CD14-positive monocyte (primary cell): ENCODE results near the gene COL15A1. TPM values are rescaled to one million over a fixed set of nuclear protein-coding genes. Genes with fewer than 3 reads are reported as not detected.

ENCODE experiments used
- DNase-seq, 3 donors: peaks; one replicate each; pipeline ENCODE4 v3.0.0-alpha.2; 2011 to 2022
- H2AFZ ChIP-seq: 2 replicates; pipeline ENCODE4 v1.6.0; 2012; ENCODE audit warnings: mild to moderate bottlenecking, low read depth, low read length, inconsistent platforms; ENCODE audit not compliant: insufficient read depth, poor library complexity, severe bottlenecking
- H3K27ac ChIP-seq, 2 donors: 1 replicate in 1 of 2; 2 replicates in 1 of 2; pipeline ENCODE4 v1.5.1; 2012 to 2013; ENCODE audit warnings: low read length in 2 of 2, control low read depth in 1 of 2, inconsistent platforms in 1 of 2, low read depth in 1 of 2, mild to moderate bottlenecking in 1 of 2
- H3K27me3 ChIP-seq, 2 donors: one replicate each; pipeline versions ENCODE4 v1.6.0 to v1.6.1; 2011 to 2013; ENCODE audit warnings: low read length in 2 of 2; ENCODE audit not compliant: control insufficient read depth in 2 of 2, insufficient read depth in 2 of 2
- H3K36me3 ChIP-seq, 2 donors: replicated peaks in 1 of 2; 1 replicate in 1 of 2; 2 replicates in 1 of 2; pipeline versions ENCODE4 v1.5.1 to v1.6.1; 2012 to 2013; ENCODE audit warnings: low read length in 2 of 2, control low read depth in 1 of 2, inconsistent platforms in 1 of 2, mild to moderate bottlenecking in 1 of 2; ENCODE audit not compliant: insufficient read depth in 2 of 2, control insufficient read depth in 1 of 2
- H3K4me1 ChIP-seq, 2 donors: 1 replicate in 1 of 2; 2 replicates in 1 of 2; pipeline versions ENCODE4 v1.5.1 to v1.6.1; 2012 to 2013; ENCODE audit warnings: low read length in 2 of 2, control low read depth in 1 of 2, inconsistent platforms in 1 of 2, mild to moderate bottlenecking in 1 of 2, moderate library complexity in 1 of 2; ENCODE audit not compliant: insufficient read depth in 2 of 2, control insufficient read depth in 1 of 2
- H3K4me2 ChIP-seq: replicated peaks from 2 replicates; pipeline ENCODE3; 2012; ENCODE audit warnings: low read length, moderate library complexity, mild to moderate bottlenecking; ENCODE audit not compliant: poor library complexity, severe bottlenecking; ENCODE audit errors: extremely low read depth
- H3K4me3 ChIP-seq, 3 experiments: fragments of 200-600 bp in 1 of 3; sonication (generic) in 1 of 3; replicated peaks in 1 of 3; 1 replicate in 2 of 3; 2 replicates in 1 of 3; pipeline ENCODE4 v1.5.1; 2011 to 2013; ENCODE audit warnings: low read length in 3 of 3, mild to moderate bottlenecking in 3 of 3, control low read depth in 2 of 3, low read depth in 2 of 3, inconsistent platforms in 1 of 3, moderate library complexity in 1 of 3
- H3K79me2 ChIP-seq: 2 replicates; pipeline ENCODE4 v1.6.0; 2012; ENCODE audit warnings: mild to moderate bottlenecking, control low read depth, inconsistent platforms, low read length, moderate library complexity; ENCODE audit not compliant: insufficient read depth
- H3K9ac ChIP-seq: 2 replicates; pipeline ENCODE4 v1.6.0; 2017; ENCODE audit warnings: low read length, mild to moderate bottlenecking; ENCODE audit not compliant: insufficient read depth, poor library complexity, severe bottlenecking
- H3K9me3 ChIP-seq, 2 donors: replicated peaks in 1 of 2; 1 replicate in 1 of 2; 2 replicates in 1 of 2; pipeline versions ENCODE4 v1.5.1 to v1.6.1; 2012 to 2013; ENCODE audit warnings: low read length in 2 of 2, control low read depth in 1 of 2; ENCODE audit not compliant: control insufficient read depth in 1 of 2, insufficient read depth in 1 of 2
- H4K20me1 ChIP-seq: 2 replicates; pipeline ENCODE4 v1.6.0; 2012; ENCODE audit warnings: mild to moderate bottlenecking, low read length, control low read depth, moderate library complexity; ENCODE audit not compliant: insufficient read depth
- H3K27ac Mint-ChIP-seq, 7 donors: one replicate each; pipeline ENCODE4 v1.8.0; 2020; ENCODE audit warnings: mild to moderate bottlenecking in 7 of 7, mixed read lengths in 7 of 7, moderate library complexity in 6 of 7, inconsistent platforms in 2 of 7
- H3K27me3 Mint-ChIP-seq, 3 donors: one replicate each; pipeline ENCODE4 v1.8.0; 2021 to 2022; ENCODE audit warnings: low read depth in 3 of 3, mild to moderate bottlenecking in 3 of 3, mixed read lengths in 3 of 3, moderate library complexity in 3 of 3, inconsistent platforms in 1 of 3
- H3K36me3 Mint-ChIP-seq, 2 donors: one replicate each; pipeline ENCODE4 v1.8.0; 2020; ENCODE audit warnings: mixed read lengths in 2 of 2, inconsistent platforms in 1 of 2, mild to moderate bottlenecking in 1 of 2
- H3K4me1 Mint-ChIP-seq: one replicate; pipeline ENCODE4 v1.8.0; 2020; ENCODE audit warnings: mild to moderate bottlenecking, mixed read lengths
- H3K4me3 Mint-ChIP-seq, 2 donors: one replicate each; pipeline ENCODE4 v1.8.0; 2020; ENCODE audit warnings: mild to moderate bottlenecking in 2 of 2, mixed read lengths in 2 of 2, moderate library complexity in 1 of 2
- H3K9me3 Mint-ChIP-seq, 7 donors: one replicate each; pipeline ENCODE4 v1.8.0; 2020 to 2022; ENCODE audit warnings: mixed read lengths in 7 of 7, mild to moderate bottlenecking in 6 of 7, moderate library complexity in 6 of 7, inconsistent platforms in 2 of 7
- CTCF ChIP-seq: fragments of 200-600 bp; IDR thresholded peaks from one replicate; pipeline ENCODE4 v1.8.0; 2022; ENCODE audit warnings: antibody characterized with exemption, mild to moderate bottlenecking
- WGBS: methylation state at CpG from one replicate; pipeline ENCODE4 v1.1.5; 2013; ENCODE audit warnings: missing lambda C conversion rate; ENCODE audit not compliant: insufficient coverage; 5-methylcytosine and 5-hydroxymethylcytosine counted together
- intact Hi-C, 2 donors: fragments of 100-400 bp; cut with micrococcal nuclease; formaldehyde crosslinking; loops; one replicate each; pipeline versions ENCODE4 v1.15.0 to v1.15.1; 2023
- polyA plus RNA-seq, 3 donors: library from polyadenylated mRNA; depleted of rRNA in 1 of 3; unstranded in 2 of 3; stranded (reverse) in 1 of 3; fragments of 300-500 nt in 2 of 3; fragments of >200 nt in 1 of 3; fragmentation: Illumina TruSeq in 2 of 3; gene quantifications; 1 replicate in 2 of 3; 2 replicates in 1 of 3; pipeline ENCODE4 v1.2.3, GENCODE V29; 2012 to 2021

Gene COL15A1
- polyA plus RNA-seq, 3 donors = 0.03 to 0.14 (median 0.11) TPM

- no peak for TF ChIP-seq CTCF
- Histone ChIP-seq H3K27me3 (no peaks in the 10 kb centered on the region), H3K79me2 (no peaks in the 10 kb centered on the region), H3K4me3 (no peak overlapping the region), H3K36me3 (no peaks in the 10 kb centered on the region), H2AFZ (no peak overlapping the region), H3K27ac (no peak overlapping the region), H3K4me2 (no peak overlapping the region), H3K4me1 (no peaks in the 10 kb centered on the region), H3K9ac (no peak overlapping the region), H3K9me3 (peaks cover 0 to 11% of the 10 kb centered on the region in 2 donors), H4K20me1 (no peaks in the 10 kb centered on the region)
- Mint-ChIP-seq H3K27ac (no peak overlapping the region), H3K9me3 (peaks cover 4 to 12% (median 7%) of the 10 kb centered on the region in 7 donors), H3K4me3 (no peak overlapping the region), H3K27me3 (peaks cover 0 to 8% (median 5%) of the 10 kb centered on the region in 3 donors), H3K4me1 (no peaks in the 10 kb centered on the region), H3K36me3 (no peaks in the 10 kb centered on the region)
- no CpG with 5 or more reads among the region's 6 CpGs for whole genome bisulfite sequencing
- no peak for DNase-seq
- intact Hi-C loops = no loop called here
These were observed 14.1 kb downstream of the COL15A1 start for GRCh38 chr9:98957826-98958225.

GRCh38 chr9:98958271-98958984 is 14.7 kb downstream of the COL15A1 start:
- no peak overlapping the region for H3K9ac ChIP-seq
- no peak overlapping the region for H3K4me3 ChIP-seq
- peaks cover under 1 to 12% (median 7%) of the 10 kb centered on the region in 7 donors for H3K9me3 Mint-ChIP-seq
- intact Hi-C loops = no loop called here
- H4K20me1 ChIP-seq = no peaks in the 10 kb centered on the region
- H3K9me3 ChIP-seq = peaks cover 0 to 11% of the 10 kb centered on the region in 2 donors
- H3K27ac Mint-ChIP-seq = no peak overlapping the region
- no peaks in the 10 kb centered on the region for H3K4me1 Mint-ChIP-seq
- no peak for TF ChIP-seq CTCF
- no peaks in the 10 kb centered on the region for H3K79me2 ChIP-seq
- WGBS = 90% methylated on average over 9 of the region's 10 CpGs
- H3K4me1 ChIP-seq = no peaks in the 10 kb centered on the region
- H3K36me3 Mint-ChIP-seq = no peaks in the 10 kb centered on the region
- no peak overlapping the region for H3K4me2 ChIP-seq
- no peak for DNase-seq
- H3K36me3 ChIP-seq = no peaks in the 10 kb centered on the region
- H3K27me3 Mint-ChIP-seq = peaks cover 0 to 8% (median 3%) of the 10 kb centered on the region in 3 donors
- H2AFZ ChIP-seq = no peak overlapping the region
- H3K4me3 Mint-ChIP-seq = no peak overlapping the region
- H3K27me3 ChIP-seq = no peaks in the 10 kb centered on the region
- H3K27ac ChIP-seq = no peak overlapping the region
